NCI-H1092 (cell line): ENCODE results near the gene HECA.

Source experiments
- DNase-seq: peaks from one replicate; lab custom pipeline; 2025; lab: John Stamatoyannopoulos, UW

Gene HECA

GRCh38 chr6:139161169-139161568, 26.3 kb downstream of the HECA start:
- DNase-seq: no peak

GRCh38 chr6:139161817-139162284, 27.0 kb downstream of the HECA start:
- DNase-seq: no peak

GRCh38 chr6:139164001-139164400, 29.1 kb downstream of the HECA start:
- no peak for DNase-seq

- DNase-seq: no peak
Observed at GRCh38 chr6:139165324-139165723, 30.4 kb downstream of the HECA start.

GRCh38 chr6:139166238-139166955, 31.5 kb downstream of the HECA start:
- no peak for DNase-seq

- DNase-seq: no peak
Observed at GRCh38 chr6:139166956-139167313, 32.1 kb downstream of the HECA start.

GRCh38 chr6:139172151-139172550, 37.3 kb downstream of the HECA start:
- no peak for DNase-seq

- DNase-seq: no peak
Observed at GRCh38 chr6:139172567-139172966, 37.7 kb downstream of the HECA start.

GRCh38 chr6:139173172-139173571, 38.3 kb downstream of the HECA start:
- DNase-seq: no peak

- no peak for DNase-seq
Observed at GRCh38 chr6:139173822-139174221, 38.9 kb downstream of the HECA start.

GRCh38 chr6:139174961-139175360, 40.1 kb downstream of the HECA start:
- DNase-seq: no peak

- DNase-seq: no peak
Observed at GRCh38 chr6:139175389-139175948, 40.6 kb downstream of the HECA start.

- no peak for DNase-seq
Observed at GRCh38 chr6:139181236-139181635, 46.4 kb downstream of the HECA start.

GRCh38 chr6:139184047-139184446, 49.2 kb downstream of the HECA start:
- no peak for DNase-seq

- DNase-seq: no peak
Observed at GRCh38 chr6:139184459-139184858, 49.6 kb downstream of the HECA start.

GRCh38 chr6:139186242-139186641, 51.4 kb downstream of the HECA start:
- DNase-seq: no peak

- DNase-seq: no peak
Observed at GRCh38 chr6:139186692-139187091, 51.8 kb downstream of the HECA start.

GRCh38 chr6:139187489-139187888, 52.6 kb downstream of the HECA start:
- DNase-seq: no peak

- DNase-seq: no peak
Observed at GRCh38 chr6:139189665-139190064, 54.8 kb downstream of the HECA start.

GRCh38 chr6:139194740-139195139, 59.9 kb downstream of the HECA start:
- no peak for DNase-seq

GRCh38 chr6:139198529-139199288, 63.8 kb downstream of the HECA start:
- no peak for DNase-seq

GRCh38 chr6:139201378-139201777, 66.5 kb downstream of the HECA start:
- no peak for DNase-seq

GRCh38 chr6:139204978-139205377, 70.1 kb downstream of the HECA start:
- no peak for DNase-seq
